ENCODE data around the gene ZNF524.

The ZNF524 gene, protein sequence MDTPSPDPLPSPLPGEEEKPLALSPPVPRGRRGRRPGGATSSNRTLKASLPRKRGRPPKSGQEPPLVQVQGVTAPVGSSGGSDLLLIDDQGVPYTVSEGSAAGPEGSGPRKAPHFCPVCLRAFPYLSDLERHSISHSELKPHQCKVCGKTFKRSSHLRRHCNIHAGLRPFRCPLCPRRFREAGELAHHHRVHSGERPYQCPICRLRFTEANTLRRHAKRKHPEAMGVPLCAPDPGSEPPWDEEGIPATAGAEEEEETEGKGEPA

GRCh38 chr19:55599842-55600661, at the start of gene ZNF524:
TSS of gene ZNF524 (plus strand) at chr19:55600288. CDS start at chr19:55602113, 1,825 bp downstream.
- peak within 1 kb of the TSS; percentile 99 for H3K27ac ChIP-seq
- TF ChIP-seq CTCF (conservative IDR thresholded peaks at IDR 0.05), result no peak

DNA sequence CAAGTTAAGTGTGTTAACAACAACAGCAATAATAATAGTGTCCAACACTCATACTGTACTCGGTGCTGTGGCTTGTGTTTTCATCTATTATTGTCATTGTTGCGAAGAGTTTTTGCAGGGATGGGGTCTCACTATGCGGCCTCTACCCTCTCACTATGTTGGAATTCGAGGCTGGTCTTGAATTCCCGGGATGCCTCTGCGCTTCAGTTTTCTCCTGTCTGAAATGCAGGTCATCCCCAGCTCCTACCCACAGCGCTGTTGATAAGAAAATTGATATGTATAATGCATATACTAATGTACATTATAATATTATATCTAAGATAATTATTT, 49.8 kb upstream of the ZNF524 start:
- no peak for TF ChIP-seq CTCF (conservative IDR thresholded peaks at IDR 0.05)
- H3K27ac ChIP-seq, result no peak overlapping the region

DNA sequence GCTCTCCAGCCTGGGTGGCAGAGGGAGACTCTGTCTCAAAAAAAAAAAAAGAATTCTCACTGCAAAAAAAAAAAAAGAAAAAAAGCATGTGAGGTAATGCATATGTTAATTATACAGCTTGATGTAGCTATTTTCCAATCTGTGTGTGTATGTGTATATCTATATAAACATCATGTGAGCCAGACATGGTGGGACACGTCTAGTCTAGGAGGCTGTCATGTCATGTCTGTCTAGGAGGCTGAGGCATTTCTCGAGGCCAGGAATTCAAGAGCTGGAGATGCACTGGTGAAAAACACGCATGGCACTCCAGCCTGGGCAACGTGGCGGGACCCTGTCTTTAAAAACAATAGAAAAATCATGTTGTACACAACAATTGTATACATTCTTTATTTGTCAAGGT, 47.9 kb upstream of the ZNF524 start:
- H3K27ac ChIP-seq, result no peak overlapping the region
- no peak for TF ChIP-seq CTCF (conservative IDR thresholded peaks at IDR 0.05)

DNA sequence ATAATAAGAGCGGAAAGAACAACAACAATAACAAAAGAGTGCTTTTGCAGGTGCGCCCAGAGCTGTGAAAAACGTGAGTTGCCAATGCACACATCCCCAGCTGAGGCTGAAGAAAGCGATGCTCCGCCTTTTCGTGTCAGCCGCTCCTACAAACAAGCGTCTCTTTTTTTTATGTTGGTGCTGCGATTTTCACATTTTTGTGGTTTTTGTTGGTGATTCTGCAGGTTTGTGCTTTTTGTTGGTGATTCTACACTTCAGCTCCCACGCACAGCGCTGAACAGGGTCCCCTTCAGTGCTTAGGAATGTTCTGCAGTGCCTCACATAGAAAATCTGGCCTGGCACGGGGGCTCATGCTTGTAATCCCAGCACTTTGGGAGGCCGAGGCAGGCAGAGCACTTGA, 47.5 kb upstream of the ZNF524 start:
- TF ChIP-seq CTCF (conservative IDR thresholded peaks at IDR 0.05), result no peak
- H3K27ac ChIP-seq, result no peak overlapping the region

DNA sequence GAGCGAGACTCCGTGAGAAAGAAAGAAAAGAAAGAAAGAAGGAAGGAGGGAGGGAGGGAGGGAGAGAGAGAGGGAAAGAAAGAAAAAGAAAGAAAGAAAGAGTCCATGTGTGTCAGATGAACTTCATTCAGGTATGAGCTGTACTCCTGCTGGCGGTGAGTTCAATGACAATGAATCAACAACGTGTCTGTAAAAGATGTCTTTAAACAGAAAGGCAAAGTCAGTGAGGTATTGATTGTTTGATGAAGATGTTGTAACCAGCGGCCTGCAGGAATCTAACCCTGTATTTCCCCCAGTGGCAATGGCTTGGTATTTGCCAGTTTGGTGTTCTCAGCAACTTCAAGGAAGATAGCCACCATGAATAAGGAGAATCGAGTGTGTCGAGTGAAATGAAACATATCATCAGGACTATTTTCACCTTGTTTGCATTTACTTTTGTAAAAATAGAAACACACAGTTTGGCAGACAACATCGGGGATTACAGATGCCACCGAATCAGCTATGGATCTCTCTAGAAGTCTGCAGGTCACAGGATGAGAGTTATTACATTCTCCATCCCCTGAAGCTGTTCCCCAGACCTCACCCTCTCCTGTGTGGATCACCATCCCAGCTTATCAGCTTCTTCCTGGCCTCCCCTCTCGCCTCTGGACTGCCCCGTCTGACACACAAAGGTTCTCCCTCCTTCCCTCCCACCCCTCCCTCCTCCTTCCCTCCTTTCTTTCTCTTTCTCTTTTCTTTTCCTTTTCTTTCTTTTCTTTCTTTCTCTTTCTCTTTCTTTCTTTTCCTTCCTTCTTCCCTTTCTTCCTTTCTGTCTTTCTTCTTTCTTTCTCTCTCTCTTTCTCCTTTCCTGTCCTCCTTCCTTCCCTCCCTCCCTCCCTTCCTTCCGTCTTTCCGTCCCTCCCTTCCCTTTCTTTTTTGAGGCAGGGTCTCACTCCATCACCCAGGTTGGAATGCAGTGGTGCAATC, 46.6 kb upstream of the ZNF524 start:
- TF ChIP-seq CTCF (conservative IDR thresholded peaks at IDR 0.05), result peak; percentile 27; the same call in 1 of the 2 replicates
- no peak overlapping the region for H3K27ac ChIP-seq

DNA sequence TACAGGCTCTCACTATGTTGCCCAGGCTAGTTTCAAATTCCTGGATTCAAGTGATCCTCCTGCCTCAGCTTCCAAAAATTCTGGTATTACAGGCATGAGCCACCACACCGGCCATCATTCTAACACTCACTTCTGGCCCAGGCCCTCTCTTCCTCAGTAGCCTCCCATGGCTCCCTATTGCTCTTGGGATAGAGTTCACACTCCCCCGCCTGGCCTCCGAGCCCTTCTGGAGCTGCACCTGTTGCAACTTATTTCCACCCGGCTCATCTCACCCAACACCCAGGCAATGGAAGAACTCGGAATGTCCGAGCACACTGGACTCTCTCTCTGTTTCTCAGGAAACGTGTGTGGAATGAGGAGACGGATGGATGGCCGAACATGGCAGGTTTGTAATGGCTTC, 45.8 kb upstream of the ZNF524 start:
- no peak for TF ChIP-seq CTCF (conservative IDR thresholded peaks at IDR 0.05)
- no peak overlapping the region for H3K27ac ChIP-seq

- H3K27ac ChIP-seq, result no peak overlapping the region
- TF ChIP-seq CTCF (conservative IDR thresholded peaks at IDR 0.05), result no peak
These were observed 45.3 kb upstream of the ZNF524 start for GRCh38 chr19:55554741-55555152.

Measured in VCaP (cell line).